GM19193 (cell line): ENCODE measurements around the gene CHMP2A.

ENCODE experiments used
- POLR2A ChIP-seq: IDR thresholded peaks from 4 replicates; pipeline ENCODE4 v1.6.1; 2011; ENCODE audit not compliant: insufficient read depth, insufficient read length; ENCODE audit errors: extremely low read depth

CHMP2A gene

GRCh38 chr19:58572026-58572817 is 17.3 kb upstream of the CHMP2A start:
- TF ChIP-seq POLR2A, result no peak

- no peak for TF ChIP-seq POLR2A
Observed at GRCh38 chr19:58571575-58571947, 16.7 kb upstream of the CHMP2A start.

GRCh38 chr19:58570770-58571574 is 16.1 kb upstream of the CHMP2A start:
- no peak for TF ChIP-seq POLR2A

GRCh38 chr19:58569943-58570670 is 15.2 kb upstream of the CHMP2A start:
- TF ChIP-seq POLR2A, result no peak

GRCh38 chr19:58569191-58569942 is 14.5 kb upstream of the CHMP2A start:
- TF ChIP-seq POLR2A, result no peak

- TF ChIP-seq POLR2A, result no peak
Observed at GRCh38 chr19:58568453-58569130, 13.7 kb upstream of the CHMP2A start.

- no peak for TF ChIP-seq POLR2A
Observed at GRCh38 chr19:58566989-58567388, 12.1 kb upstream of the CHMP2A start.

- no peak for TF ChIP-seq POLR2A
Observed at GRCh38 chr19:58563823-58564222, 8.9 kb upstream of the CHMP2A start.

GRCh38 chr19:58563034-58563573 is 8.2 kb upstream of the CHMP2A start:
- TF ChIP-seq POLR2A, result no peak

- TF ChIP-seq POLR2A, result peak; percentile 42
Observed at GRCh38 chr19:58562122-58563033, 7.5 kb upstream of the CHMP2A start.

GRCh38 chr19:58561373-58562121 is 6.6 kb upstream of the CHMP2A start:
- TF ChIP-seq POLR2A, result no peak

- TF ChIP-seq POLR2A, result no peak
Observed at GRCh38 chr19:58560921-58561320, 6.0 kb upstream of the CHMP2A start.
